Natural killer cell (primary cell): ENCODE results near the gene KIAA0586. TPM values are rescaled to one million over a fixed set of nuclear protein-coding genes. Genes with fewer than 3 reads are reported as not detected.

Source experiments
- ATAC-seq, 3 donors: fragments of 150-1000 bp in 2 of 3; fragments of 200-7000 bp in 1 of 3; cut with Tn5 transposase; 1 replicate in 1 of 3; 2 replicates in 2 of 3; pipeline ENCODE4 v1.10.0; 2021; ENCODE audit warnings: mild to moderate bottlenecking in 2 of 3, moderate library complexity in 2 of 3
- DNase-seq, 2 donors: peaks; one replicate each; pipeline versions ENCODE4 v3.0.0 to v3.0.0-alpha.2; 2013 to 2021; ENCODE audit warnings: mixed read lengths in 1 of 2
- H3K27ac ChIP-seq: one replicate; pipeline ENCODE4 v1.5.1; 2013; ENCODE audit warnings: mild to moderate bottlenecking, low read length
- H3K27me3 ChIP-seq: one replicate; pipeline ENCODE4 v1.6.1; 2013; ENCODE audit warnings: low read length; ENCODE audit not compliant: control insufficient read depth, insufficient read depth
- H3K36me3 ChIP-seq: one replicate; pipeline ENCODE4 v1.6.1; 2013; ENCODE audit warnings: low read length; ENCODE audit not compliant: control insufficient read depth, insufficient read depth
- H3K4me1 ChIP-seq: one replicate; pipeline ENCODE4 v1.6.1; 2013; ENCODE audit warnings: low read length; ENCODE audit not compliant: control insufficient read depth, insufficient read depth
- H3K4me3 ChIP-seq: one replicate; pipeline ENCODE4 v1.5.1; 2013; ENCODE audit warnings: low read length
- H3K9me3 ChIP-seq: one replicate; pipeline ENCODE4 v1.6.1; 2013; ENCODE audit warnings: low read length; ENCODE audit not compliant: control insufficient read depth, insufficient read depth
- H3K27ac Mint-ChIP-seq, 2 donors: one replicate each; pipeline ENCODE4 v1.8.0; 2022; ENCODE audit warnings: mild to moderate bottlenecking in 2 of 2, mixed read lengths in 2 of 2, moderate library complexity in 1 of 2
- H3K27me3 Mint-ChIP-seq, 2 donors: one replicate each; pipeline ENCODE4 v1.8.0; 2022; ENCODE audit warnings: low read depth in 2 of 2, mixed read lengths in 2 of 2
- H3K36me3 Mint-ChIP-seq: one replicate; pipeline ENCODE4 v1.8.0; 2022; ENCODE audit warnings: mixed read lengths
- H3K4me1 Mint-ChIP-seq, 2 donors: one replicate each; pipeline ENCODE4 v1.8.0; 2022; ENCODE audit warnings: mixed read lengths in 2 of 2
- H3K4me3 Mint-ChIP-seq: one replicate; pipeline ENCODE4 v1.8.0; 2022; ENCODE audit warnings: mild to moderate bottlenecking, moderate library complexity, mixed read lengths
- H3K9me3 Mint-ChIP-seq, 2 donors: one replicate each; pipeline ENCODE4 v1.8.0; 2022; ENCODE audit warnings: mixed read lengths in 2 of 2
- CTCF ChIP-seq: fragments of 200-600 bp; IDR thresholded peaks from one replicate; pipeline ENCODE4 v1.8.0; 2022; ENCODE audit warnings: antibody characterized with exemption
- WGBS: methylation state at CpG from one replicate; pipeline ENCODE4 v1.1.7; 2013; ENCODE audit warnings: missing lambda C conversion rate; ENCODE audit not compliant: insufficient coverage; 5-methylcytosine and 5-hydroxymethylcytosine counted together
- intact Hi-C: fragments of 100-400 bp; cut with micrococcal nuclease; formaldehyde crosslinking; loops from one replicate; pipeline ENCODE4 v1.14.2; 2022
- total RNA-seq, 4 donors: library from RNA; stranded (reverse); fragments of 120-200 nt in 1 of 4; gene quantifications; one replicate each; pipeline versions ENCODE4 v1.2.3 to v1.2.4, GENCODE V29; 2013 to 2022

KIAA0586 gene
- total RNA-seq = 10 to 100 TPM; 19.6 to 30.1 (median 28.3) TPM
- total RNA-seq (2013) = 46.7 TPM

DNA sequence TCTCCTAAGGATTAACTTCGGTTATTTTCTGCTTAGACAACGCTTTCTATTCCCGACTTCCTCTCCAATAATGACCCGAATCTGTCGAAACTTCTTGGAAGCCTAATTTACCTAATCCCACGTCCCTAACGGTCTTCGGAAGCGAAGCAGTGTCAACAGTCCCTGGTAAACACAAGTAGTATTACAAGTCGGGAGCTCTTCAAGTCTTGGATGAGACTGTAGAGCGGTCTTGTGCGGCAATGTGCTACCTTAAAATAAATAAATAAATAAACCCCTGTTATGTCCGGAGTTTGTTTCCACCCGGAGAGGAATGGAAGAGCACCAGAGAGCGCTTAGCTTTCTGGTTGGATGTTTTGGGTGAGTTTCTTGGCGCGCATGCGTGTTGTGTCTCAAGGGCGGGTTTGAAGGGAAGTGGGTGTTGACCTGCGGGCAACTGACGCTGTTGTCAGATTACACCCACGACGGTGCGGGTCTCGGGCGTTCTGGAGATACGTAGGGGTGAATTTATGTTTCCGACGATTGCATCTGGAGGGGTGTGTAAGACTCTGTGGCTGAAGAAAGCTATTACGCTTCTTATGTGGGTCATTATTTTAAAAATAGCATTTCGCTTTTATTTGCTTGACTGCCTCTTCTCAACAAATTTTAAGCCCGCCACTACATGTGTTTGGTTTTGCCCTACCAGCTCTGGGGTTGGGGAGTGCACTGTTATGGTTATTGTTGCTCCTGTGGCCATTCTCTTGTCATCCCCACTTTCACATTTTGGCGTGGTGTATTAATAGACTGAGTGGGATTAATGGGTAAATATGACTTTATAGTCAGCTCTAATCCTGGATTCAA is at the start of gene KIAA0586, which contains the start of gene TIMM9:
KIAA0586 (plus strand) TSS at position 439 of the 837 bp plus-strand sequence. CDS start 546 bp downstream, outside the sequence.
TIMM9 (minus strand) TSS at position 251 of the 837 bp plus-strand sequence. CDS start 15,586 bp downstream, outside the sequence.
- no peak for TF ChIP-seq CTCF
- Mint-ChIP-seq H3K9me3 (no peaks in the 10 kb centered on the region), H3K36me3 (no peaks in the 10 kb centered on the region), H3K27me3 (peaks cover 0 to 3% of the 10 kb centered on the region in 2 donors), H3K4me3 (peak within 1 kb of the TSS; percentile 98), H3K4me1 (peaks cover 31 to 38% of the 10 kb centered on the region in 2 donors), H3K27ac (peak within 1 kb of the TSS; percentile 95 to 98)
- Histone ChIP-seq H3K4me3 (peak within 1 kb of the TSS; percentile 87), H3K27me3 (no peaks in the 10 kb centered on the region), H3K27ac (peak within 1 kb of the TSS; percentile 96), H3K36me3 (peaks cover 9% of the 10 kb centered on the region), H3K9me3 (no peaks in the 10 kb centered on the region), H3K4me1 (peaks cover 11% of the 10 kb centered on the region)
- intact Hi-C loops = loop anchor here (1.0 to 2.0 kb wide), 4 partner anchors 129 to 227 kb away; partner anchors contain the start of genes ACTR10, ARID4A and PSMA3
- DNase-seq = peak; percentile 91 to 99
- ATAC-seq = peak; percentile 90 to 95 (median 91)
- 0% methylated on average over 28 of the region's 33 CpGs for WGBS

- 95% methylated on average over 1 of the region's 2 CpGs for WGBS
Observed at GRCh38 chr14:58390830-58391229, 36.7 kb upstream of the KIAA0586 start.

GRCh38 chr14:58395562-58395811 is 32.0 kb upstream of the KIAA0586 start:
- Mint-ChIP-seq H3K4me1 (peaks cover 5 to 17% of the 10 kb centered on the region in 2 donors), H3K36me3 (no peaks in the 10 kb centered on the region), H3K9me3 (no peaks in the 10 kb centered on the region), H3K27ac (peak overlapping the region; percentile 72 to 86), H3K4me3 (peak overlapping the region; percentile 87), H3K27me3 (no peaks in the 10 kb centered on the region)
- Histone ChIP-seq H3K36me3 (no peaks in the 10 kb centered on the region), H3K9me3 (no peaks in the 10 kb centered on the region), H3K27ac (peak overlapping the region; percentile 36), H3K27me3 (no peaks in the 10 kb centered on the region), H3K4me3 (peak overlapping the region; percentile 67), H3K4me1 (peaks cover 15% of the 10 kb centered on the region)
- TF ChIP-seq CTCF = no peak
- 12% methylated on average over 10 of the region's 10 CpGs for WGBS
- ATAC-seq = no peak
- DNase-seq = no peak
- intact Hi-C loops = loop anchor here (10.0 kb wide), 2 partner anchors 151 to 291 kb away; partner anchors contain the start of gene PSMA3

More at GRCh38 chr14:58390830-58391229, 36.7 kb upstream of the KIAA0586 start:
- Histone ChIP-seq H3K9me3 (no peaks in the 10 kb centered on the region), H3K36me3 (no peaks in the 10 kb centered on the region), H3K27ac (no peak overlapping the region), H3K27me3 (no peaks in the 10 kb centered on the region), H3K4me1 (peaks cover 5% of the 10 kb centered on the region), H3K4me3 (no peak overlapping the region)
- Mint-ChIP-seq H3K9me3 (no peaks in the 10 kb centered on the region), H3K27ac (no peak overlapping the region), H3K27me3 (no peaks in the 10 kb centered on the region), H3K4me3 (no peak overlapping the region), H3K4me1 (peaks cover 5% of the 10 kb centered on the region in 2 donors), H3K36me3 (no peaks in the 10 kb centered on the region)
- intact Hi-C loops = loop anchor here (10.0 kb wide), 2 partner anchors 146 to 286 kb away; partner anchors contain the start of gene PSMA3
- no peak for DNase-seq
- ATAC-seq = no peak
- no peak for TF ChIP-seq CTCF
